ENCODE results near the gene CHST3.
A peak's percentile ranks its signal among the peaks of the same experiment; 100 is the strongest.

The CHST3 gene

DNA sequence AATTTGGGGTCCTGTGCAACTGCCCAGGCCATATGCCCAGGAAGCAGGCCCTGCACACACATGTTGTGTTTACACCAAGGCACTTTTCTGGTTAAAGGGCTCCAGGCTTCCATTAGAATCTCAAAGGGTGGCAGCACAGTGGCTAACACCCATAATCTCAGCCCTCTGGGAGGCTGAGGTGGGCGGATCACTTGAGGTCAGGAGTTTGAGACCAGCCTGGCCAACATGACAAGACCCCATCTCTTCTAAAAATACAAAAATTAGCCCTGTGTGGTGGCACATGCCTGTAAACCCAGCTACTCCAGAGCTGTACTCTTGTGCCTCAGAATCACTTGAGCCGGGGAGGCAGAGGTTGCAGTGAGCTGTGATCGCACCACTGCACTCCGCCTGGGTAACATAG is 70.6 kb downstream of the CHST3 start:
- DNase-seq, result no peak

DNA sequence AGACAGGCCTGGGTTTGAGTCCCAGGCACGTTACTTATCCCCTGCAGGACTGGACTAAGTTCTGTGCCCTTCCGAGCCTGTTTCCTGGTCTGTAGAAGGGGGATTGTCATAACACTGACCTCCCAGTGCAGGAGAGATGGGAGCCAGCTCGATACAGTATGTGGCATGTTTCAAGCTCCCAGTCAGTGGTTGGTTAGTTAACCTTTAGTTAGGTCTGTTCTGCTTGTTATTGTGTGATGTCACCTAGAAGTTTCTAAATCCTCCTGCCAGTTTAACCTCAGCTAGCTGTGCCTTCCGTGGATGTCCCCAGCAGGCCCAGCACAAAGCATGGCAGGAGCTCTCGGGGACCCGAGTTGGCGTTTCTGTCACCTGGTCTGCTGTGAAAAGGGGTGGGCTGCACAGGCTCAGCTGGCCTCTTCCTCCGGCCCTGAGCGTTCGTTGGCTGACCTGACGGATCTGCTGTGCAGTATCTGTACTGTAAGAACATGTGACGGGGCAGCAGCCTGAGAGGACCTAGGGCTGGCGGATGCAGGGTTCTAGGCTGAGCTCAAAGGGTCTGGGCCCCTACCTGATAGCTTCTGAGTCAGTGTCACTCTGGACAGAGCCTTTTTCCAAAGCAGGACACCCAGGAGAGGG is 71.2 kb downstream of the CHST3 start:
- no peak for DNase-seq

DNA sequence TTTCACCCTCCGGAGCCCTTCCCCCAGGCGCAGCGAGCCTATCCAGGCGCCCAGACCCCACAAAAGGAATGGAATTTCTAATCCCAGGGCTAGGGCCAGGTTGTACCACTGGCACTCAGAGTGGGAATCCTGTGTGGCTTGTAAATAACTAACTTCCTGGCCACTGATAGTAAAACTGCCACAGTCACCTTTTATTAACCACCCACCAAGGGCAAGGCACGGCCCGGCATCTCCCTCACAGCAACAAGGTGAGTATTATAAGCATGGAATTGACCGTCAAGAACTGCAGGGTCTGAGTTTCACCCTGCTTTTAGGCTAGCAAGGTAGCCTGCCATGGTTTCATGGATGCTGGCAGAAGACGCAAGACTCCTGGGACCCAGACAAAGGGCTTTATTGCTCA is 73.1 kb downstream of the CHST3 start:
- no peak for DNase-seq

DNA sequence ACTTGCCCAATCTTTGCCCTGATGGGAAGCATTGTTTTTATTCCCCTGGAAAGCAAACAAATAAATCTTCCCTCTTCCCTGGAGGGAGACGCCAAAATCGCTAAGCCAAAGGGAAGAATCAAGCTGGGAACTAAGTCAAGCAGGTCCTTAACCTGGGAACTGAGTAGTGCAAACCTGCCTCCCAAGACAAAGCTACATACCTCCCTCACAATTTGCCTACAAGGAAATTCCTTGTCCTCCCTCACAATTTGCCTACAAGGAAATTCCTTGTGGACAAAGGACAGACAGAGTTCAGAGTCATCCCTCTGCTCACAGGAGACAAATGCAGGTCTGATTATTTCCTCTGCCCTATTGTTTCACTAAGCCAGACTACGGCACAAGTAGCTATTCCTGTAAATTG is 73.6 kb downstream of the CHST3 start:
- DNase-seq, result no peak

DNA sequence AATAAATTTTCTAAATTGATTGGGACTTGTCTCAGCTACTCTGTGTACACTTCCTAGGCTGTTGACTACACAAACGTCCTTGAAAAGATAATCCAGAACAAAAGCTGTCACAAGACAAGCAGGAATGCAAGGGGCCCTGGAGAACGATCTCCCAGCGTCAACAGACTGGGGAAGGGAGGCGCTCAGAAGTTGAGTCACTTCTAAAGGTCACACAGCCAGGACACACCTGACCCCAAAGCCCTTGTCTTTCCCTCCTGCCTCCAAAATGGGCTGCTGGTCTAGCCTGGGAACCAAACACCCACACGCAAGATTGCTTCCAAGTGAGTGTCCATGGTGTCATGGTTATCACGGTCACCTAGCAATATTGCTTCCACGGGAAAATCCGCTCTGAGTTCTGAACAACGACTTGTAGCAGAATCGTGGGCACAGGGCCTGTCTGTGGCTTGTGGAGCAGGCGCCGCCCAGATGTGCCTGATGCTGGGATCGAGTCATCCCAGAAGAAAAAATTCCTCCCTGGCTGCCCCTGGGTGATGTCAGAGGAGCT is 74.3 kb downstream of the CHST3 start:
- no peak for DNase-seq

DNA sequence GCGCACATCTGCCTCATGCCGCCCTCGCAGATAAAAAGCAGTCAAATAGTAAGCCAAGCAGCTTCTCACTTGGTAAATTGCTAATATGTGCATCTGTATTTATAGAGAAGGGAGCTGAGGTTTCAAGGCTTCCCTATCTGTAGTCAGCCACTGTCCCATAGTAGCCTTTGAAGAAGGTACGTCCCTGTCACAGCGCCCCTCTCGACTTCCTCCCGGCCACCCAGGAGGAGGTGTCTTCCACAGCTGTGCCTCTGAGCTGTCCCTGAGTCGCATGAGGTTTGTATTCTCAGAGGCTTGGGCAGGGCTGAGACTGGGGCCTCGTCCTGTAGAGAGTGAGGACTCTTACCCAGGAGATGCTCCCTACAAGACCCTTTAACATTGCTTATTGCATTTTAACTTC is 75.2 kb downstream of the CHST3 start:
- no peak for DNase-seq

DNA sequence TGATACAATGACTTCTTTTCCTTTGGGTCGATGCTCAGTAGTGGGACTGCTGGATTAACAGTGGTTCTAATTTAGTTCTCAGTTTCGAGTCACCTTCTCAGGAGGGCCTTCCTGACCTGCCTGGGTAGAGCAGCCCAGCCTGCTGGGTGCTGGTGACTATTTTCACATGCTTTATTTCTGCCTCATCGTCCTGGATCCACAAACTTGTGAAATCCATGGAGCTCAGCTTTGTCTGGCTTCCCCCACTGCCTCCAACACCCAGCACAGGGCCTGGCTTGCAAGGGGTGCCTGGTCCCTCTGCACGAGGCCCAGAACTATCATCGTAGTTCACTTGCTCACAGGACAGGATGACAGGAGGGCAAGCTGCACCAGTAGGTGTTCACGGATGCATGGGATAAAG is 77.3 kb downstream of the CHST3 start:
- DNase-seq, result no peak

DNA sequence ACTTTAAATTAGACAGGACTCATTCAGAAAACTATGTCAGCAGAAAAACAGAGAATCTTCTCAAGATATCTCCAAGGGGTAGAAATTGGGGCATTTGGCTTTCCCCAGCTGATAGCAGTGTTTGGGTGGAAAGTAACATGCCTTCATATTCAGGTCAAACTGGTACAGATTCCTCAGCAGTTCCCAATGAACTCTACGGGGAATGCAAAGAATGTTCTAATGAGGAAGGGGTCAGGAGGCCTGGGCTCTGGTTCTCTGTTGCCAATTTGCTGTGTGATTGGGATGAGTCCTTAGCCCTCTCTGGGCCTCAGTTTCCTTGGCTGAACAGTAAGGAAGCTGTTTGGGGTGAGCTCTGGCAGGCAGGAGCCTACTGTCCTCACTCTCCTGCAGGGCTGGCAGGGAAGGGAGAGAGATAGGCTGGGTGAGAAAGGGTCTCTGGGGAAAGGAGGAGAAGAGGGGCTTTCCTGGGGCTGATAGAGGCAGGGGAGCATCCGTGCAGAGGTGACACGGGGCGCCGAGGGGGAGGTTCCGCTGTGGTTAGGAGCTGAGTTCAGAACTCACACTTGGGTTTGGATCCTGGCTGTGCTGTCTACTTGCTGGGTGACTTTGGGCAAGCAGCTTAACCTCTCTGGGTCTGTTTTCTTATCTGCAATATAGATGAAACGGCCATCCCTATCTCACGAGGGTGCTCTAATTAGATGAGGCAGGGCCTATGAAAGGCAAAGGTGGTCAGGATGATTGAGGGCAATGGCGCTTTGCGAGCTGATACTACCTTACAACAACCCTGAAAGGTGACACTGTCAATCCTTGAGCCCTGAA is 79.0 kb downstream of the CHST3 start:
- no peak for DNase-seq

DNA sequence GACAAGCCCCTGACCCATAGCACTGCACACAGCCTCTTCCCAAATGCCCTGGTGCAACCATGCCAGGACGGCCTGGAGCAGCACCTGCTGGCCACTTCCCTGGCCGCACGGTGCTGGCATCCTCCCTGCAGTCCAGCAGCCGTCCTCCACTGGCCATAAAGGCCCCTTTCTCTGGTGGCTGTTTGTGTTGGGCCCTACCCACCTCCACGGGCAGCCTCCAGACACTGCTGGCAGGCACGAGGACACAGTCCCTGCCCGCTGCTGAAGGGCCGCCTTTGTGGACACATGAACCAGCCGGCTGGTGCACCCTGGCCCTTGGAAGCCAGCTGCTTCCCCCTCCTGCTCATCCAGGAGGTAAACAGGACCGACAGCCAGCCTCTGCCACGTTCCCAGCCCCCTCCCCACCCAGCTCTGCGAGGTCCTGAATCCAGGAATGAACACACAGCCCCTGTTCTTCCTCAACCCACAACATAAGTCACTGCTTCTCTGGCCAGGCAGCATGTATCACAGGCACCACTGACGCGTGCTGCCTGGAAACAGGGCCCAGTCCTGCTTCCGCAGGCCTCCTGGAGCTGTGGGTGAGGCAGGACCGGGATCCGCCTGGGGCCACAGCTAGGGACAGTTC is 80.3 kb downstream of the CHST3 start:
- no peak for DNase-seq

DNA sequence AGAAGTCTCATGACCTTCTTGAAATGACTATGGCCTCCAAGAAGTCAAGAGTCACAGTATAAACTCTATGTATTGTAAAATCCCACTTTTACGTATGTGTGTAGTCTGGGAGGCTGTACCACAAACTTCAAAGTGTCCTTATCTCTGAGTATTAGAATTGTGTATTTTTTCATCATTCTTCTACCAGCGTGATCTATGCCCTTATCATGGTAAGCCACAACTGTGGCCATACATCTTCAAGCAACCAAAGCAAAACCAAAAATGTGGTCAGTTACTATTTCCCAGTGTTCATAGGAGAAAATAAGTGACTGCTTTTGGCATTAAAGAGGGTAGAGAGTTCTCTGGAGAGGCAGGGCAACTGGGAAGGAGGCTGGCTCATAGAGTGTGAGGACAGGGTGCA is 81.4 kb downstream of the CHST3 start:
- DNase-seq, result no peak

DNA sequence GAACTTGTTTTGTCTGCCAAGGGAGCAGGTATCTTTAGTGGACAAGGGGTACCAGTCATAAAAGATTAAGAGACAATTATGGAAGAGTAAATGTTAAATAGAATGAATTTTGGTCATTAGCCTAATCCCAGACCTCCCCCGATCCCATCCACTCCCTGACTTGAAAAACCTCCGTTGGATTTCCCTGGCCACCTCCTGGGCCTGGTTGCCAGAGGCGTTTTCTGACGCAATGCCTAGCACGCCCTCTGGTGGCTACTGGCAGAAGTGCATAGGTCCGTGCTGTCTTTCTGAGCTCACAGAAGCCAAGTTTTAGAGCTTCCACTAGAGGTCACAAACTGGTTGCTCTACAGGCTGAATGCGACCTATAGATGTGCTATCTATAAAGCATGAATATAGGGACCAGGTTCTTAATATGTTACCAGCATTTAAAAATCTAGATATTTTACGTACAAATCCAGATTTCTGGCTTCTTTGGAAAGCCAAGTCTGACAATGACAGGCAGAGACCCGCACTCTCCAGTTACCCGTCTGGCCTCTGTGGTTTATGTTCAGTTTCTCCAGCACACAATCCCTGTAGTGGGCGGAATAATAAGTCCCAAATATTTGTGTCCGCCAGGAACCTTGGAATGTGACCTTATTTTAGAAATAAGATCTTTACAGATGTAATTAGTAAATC is 84.4 kb downstream of the CHST3 start:
- DNase-seq, result peak; percentile 81

DNA sequence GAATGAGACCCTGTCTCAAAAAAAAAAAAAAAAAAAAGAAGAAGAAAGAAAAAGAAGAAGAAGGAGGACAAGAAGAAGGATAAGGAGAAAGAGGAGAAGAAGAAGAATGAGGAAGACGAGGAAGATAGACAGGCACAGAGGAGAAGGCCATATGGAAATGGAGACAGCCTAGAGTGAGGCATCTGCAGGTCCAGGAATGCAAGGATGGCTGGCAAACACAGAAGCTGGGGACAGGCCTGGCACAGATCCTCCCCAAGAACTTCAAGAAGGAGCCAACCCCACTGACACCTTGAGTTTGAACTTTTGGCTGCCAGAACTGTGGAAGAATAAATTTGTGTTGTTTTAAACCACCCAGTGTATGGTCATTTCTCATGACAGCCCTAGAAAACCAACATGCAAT is 85.3 kb downstream of the CHST3 start:
- no peak for DNase-seq

DNA sequence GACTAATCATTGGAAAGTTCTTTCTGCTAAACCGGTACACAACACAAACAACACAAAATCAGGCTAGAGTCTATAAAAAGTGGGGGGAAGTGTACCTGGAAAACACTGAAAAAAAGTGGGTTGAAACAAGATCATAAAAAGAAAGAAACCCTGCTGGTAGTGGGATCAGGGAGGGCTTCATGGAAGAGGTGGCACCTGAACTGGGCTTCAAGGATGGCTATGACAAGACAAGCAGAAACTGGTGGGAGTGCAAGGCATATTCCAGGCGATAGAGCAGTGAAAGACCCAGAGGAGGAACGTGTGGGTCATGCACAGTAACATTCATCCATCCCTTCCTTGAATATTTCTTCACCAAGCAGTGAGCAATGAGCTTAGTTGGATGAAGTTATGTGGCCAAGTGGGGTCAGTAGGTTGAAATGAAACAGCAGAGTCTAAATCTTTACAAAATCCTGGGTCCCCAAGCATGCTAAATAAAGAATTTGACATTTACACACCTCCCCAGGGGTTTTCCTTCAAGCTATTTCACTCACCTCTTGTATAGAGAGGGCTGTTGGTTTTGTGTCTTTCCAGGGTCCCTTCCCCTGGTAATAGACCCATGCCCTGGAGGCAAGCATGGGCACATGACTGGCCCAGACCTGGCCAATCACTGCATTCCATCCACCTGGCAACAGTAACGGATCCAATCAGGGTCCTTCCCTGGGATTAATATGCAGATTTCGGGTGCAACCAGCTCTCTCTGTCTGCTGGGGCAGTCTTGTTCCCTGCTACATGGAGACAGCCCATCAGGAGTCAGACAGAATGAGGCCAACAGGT is 86.0 kb downstream of the CHST3 start:
- DNase-seq, result no peak

DNA sequence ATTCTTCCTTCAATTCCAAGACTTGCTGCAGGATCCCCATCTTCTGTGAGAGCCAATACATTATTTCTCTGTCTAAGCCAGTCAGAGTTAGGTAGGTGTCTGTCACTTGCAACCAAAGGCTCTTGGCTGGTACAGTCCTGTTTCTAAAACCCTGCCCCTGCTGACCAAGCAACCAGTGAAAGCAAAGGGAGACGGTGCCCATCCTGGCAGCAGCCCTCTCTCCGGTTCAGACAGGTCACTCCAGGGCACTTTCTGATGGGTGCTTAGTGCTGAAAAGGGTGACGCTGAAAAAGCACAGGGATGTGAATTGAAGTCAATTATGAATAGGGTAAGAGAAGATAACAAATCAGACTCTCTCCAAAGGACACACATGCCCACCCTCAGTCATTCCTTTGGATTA is 86.7 kb downstream of the CHST3 start:
- DNase-seq, result no peak

DNA sequence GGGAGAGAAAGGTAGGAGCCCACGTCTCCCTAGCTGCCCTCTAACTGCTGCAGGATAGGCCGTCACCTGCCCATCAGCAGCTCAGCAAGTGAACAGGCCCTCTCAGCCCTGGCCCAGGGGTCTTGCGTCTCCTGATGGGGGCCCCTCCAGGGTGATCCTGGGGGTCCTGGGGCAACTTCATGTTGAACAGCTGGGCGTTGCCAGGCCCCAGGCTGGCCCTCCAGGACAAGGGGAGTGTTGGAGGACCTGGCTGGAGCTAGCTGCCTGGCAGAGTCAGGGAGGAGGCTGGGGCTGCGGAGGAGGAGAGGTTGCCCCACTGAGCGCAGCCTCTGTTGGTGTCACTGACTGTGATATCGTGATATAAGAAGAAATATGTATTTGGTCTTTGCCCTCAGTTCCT is 89.5 kb downstream of the CHST3 start:
- no peak for DNase-seq

DNA sequence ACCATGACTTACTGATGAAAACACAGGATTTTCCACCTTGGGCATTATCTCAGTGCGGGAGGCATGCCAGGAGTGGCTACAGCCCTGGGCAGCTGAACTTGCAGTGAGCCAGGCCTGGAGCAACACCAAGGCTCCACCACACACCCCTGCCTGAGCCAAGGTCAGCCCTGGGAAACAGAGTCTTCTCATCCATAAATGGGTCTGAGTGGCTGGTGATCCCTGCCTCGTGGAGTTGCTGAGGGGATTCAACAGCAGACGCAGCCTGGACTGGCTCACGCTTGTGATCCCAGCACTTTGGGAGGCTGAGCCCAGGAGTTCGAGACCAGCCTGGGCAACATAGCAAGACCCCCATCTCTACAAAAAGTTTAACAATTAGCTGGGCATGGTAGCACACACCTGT is 91.9 kb downstream of the CHST3 start:
- no peak for DNase-seq

DNA sequence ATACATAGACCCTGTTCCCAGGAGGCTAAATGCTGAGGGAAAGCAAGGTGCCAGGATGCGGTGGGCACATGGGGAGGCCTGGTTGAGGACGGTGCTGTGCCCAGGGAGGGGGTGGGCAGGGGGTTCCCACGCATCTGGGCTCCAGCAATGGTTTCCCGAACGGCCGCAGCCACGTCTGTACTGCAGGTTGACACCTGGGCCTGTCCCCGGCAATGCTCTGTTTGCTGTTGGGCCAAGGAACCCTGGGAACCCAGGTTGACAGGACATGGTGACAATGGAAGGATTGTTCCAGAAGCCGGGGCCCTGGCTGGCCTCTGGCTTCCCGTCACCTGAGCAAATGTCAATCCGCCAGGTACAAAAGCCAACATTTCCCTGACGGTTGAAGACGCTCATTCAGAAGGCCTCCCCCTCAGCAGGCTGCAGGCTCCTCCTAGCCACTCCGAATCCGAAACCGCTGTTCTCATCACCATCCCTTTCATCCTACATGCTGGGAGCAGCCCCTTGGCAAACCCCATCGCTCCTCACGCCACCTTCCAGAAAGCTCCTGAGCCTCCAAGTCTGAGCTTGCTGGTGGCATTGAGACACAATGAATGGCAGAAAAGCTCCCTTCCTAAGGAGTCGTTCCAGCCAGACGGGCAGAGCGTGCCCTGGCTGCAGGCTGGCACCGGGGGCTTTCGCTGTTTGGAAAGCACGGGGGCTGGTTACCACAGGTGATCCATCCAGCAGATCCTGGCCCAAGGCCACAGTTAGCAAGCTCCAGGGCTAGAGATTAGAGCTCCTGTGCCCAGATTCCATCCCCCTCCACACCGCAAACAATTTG is 92.9 kb downstream of the CHST3 start:
- no peak for DNase-seq

DNA sequence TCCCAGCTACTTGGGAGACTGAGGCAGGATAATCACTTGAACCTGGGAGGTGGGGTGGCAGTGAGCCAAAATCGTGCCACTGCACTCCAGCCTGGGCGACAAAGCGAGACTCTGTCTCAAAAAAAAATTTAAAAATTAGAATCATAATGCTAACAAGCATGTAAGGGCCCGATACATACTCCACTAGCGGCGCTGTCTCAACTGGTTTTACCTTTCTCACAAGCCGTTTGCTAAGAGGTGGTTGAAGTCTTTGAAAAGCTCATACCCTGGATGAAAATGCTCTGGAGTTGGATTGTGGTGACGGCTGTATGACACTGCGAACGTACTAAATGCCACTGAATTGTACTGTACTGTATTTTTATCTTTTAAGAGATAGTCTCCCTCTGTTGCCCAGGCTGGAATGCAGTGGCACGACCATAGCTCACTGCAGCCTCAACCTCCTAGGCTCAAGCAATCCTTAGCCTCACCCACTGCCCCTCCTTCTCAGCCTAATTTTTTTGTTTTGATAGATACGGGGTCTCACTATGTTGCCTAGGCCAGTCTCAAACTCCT is 94.2 kb downstream of the CHST3 start:
- DNase-seq, result no peak

DNA sequence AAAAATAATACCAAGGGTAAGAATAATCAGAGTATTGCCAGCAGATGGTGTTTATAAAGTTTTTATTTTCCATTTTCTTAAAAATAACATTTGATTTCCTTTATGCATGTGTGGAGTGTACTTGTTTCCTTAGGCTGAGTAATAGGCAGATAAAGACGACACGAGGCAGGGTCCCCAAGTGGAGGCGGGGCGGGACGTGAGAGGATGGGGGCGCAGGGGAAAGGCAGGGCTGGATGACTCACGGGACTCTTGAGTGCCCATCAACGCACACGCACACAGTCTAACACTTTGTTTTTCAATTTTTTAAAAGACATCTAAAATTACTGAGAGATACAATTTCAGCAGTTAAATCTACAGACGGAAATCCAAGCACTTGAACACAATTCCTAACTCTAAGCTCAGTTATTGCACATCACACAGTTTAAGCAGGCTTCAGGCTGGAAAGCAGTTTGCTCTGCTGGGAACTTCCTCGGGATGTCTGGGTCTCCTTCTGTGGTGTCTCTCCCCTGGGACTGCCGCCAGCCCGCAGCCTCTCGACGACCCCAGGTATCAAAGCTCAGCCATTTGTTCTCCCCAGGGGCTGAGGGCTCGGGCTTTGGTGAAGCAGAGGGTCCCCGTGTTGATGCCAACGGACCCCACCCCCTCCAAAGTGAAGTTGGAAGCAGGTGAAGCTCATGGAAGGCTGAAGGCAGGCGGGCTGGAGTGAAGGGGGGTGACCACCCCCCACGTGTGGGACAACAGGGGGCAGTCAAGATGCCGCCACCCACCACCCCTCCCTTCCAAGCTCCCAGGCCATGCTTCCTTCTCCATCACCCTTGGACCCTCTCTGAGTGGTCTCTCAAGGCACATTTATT is 95.0 kb downstream of the CHST3 start:
- DNase-seq, result no peak
